ENCODE measurements around the gene SPAST.

Gene SPAST

DNA sequence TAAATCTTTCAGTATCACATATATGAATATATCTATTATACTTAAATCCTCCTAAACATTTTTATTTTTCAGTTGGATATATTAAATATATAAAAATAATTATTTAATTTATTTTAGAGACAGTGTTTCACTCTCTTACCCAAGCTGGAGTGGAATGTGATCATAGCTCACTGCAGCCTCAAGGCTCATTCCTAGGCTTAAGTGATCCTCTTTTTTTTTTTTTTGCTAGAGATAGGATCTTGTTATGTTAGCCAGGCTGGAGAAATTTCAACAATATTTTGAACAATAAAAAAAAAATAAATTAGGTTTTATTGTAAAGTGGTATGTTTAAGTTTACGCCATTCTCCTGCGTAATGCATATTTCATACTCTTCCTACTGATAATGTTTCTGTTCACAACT lies 4.2 kb downstream of the SPAST start:
- DNase-seq (ENCODE audit: low read depth in 2 of 2), result no peak
- no peak overlapping the region for H3K4me3 ChIP-seq (replicated peaks in 1 of 2; ENCODE audit: low read depth in 2 of 2, low read length in 2 of 2)
- TF ChIP-seq, protein P1, sequence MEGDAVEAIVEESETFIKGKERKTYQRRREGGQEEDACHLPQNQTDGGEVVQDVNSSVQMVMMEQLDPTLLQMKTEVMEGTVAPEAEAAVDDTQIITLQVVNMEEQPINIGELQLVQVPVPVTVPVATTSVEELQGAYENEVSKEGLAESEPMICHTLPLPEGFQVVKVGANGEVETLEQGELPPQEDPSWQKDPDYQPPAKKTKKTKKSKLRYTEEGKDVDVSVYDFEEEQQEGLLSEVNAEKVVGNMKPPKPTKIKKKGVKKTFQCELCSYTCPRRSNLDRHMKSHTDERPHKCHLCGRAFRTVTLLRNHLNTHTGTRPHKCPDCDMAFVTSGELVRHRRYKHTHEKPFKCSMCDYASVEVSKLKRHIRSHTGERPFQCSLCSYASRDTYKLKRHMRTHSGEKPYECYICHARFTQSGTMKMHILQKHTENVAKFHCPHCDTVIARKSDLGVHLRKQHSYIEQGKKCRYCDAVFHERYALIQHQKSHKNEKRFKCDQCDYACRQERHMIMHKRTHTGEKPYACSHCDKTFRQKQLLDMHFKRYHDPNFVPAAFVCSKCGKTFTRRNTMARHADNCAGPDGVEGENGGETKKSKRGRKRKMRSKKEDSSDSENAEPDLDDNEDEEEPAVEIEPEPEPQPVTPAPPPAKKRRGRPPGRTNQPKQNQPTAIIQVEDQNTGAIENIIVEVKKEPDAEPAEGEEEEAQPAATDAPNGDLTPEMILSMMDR (IDR thresholded peaks at IDR 0.05; ENCODE audit: low read depth, low read length), result no peak

DNA sequence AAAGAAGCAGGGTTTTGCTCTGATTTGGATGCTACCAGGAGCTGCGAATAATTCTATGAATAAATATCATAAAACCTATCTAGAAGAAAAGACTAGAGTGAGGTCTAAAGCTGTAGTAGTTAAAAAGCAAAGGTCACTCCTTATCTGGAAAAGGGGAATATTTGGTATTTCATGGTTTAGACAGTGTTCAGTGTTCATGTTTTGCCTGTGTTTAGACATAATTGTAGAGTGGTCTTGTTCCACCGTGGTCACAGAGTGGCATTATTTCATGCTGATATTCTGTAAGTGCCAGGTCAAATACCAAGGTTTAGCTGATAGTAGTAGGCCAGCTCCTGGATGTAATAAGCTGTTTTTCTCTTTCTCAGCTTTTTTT lies 10.8 kb downstream of the SPAST start:
- TF ChIP-seq, protein P1 (IDR thresholded peaks at IDR 0.05; ENCODE audit: low read depth, low read length), result no peak
- DNase-seq (ENCODE audit: low read depth in 2 of 2), result no peak
- H3K4me3 ChIP-seq (replicated peaks in 1 of 2; ENCODE audit: low read depth in 2 of 2, low read length in 2 of 2), result no peak overlapping the region

DNA sequence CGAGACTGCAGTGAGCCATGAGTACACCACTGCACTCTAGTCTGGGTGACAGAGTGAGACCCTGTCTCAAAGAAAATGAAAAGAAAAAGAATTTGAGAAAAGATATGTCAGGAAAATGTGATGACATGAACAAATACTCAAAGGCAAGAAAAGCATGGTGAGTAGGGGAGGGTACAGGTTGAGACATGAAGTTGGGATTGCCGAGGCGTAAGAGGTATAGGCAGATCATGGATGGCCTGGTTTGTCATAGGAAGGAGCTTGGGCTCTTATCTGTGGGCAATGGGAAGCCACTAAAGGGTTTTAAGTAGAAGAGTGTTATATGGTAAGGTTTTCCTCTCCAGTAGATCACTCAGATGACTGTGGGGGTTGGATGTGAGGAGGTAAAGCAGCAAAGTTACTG lies 32.3 kb downstream of the SPAST start:
- TF ChIP-seq, protein P1 (IDR thresholded peaks at IDR 0.05; ENCODE audit: low read depth, low read length), result no peak
- H3K4me3 ChIP-seq (replicated peaks in 1 of 2; ENCODE audit: low read depth in 2 of 2, low read length in 2 of 2), result no peak overlapping the region
- no peak for DNase-seq (ENCODE audit: low read depth in 2 of 2)

DNA sequence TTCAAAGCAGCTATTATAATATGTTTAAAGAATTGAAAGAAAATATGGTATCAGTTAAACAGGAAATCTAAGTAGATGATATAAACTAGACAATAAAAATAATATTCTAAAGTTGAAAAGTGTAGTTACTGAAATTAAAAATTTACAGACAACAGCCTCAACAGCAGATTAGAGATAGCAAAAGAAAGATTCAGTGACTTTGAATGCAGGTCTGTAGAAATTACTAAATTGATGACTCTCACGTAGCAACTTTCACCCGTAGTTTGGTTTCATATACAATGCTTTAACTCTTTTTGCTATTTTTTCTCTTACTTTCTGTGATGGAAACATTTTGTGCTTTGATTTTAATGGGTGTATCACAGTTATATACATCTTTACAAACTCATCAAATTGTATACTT lies 44.8 kb downstream of the SPAST start:
- DNase-seq (ENCODE audit: low read depth in 2 of 2), result no peak
- TF ChIP-seq, protein P1 (IDR thresholded peaks at IDR 0.05; ENCODE audit: low read depth, low read length), result no peak
- H3K4me3 ChIP-seq (replicated peaks in 1 of 2; ENCODE audit: low read depth in 2 of 2, low read length in 2 of 2), result no peak overlapping the region

DNA sequence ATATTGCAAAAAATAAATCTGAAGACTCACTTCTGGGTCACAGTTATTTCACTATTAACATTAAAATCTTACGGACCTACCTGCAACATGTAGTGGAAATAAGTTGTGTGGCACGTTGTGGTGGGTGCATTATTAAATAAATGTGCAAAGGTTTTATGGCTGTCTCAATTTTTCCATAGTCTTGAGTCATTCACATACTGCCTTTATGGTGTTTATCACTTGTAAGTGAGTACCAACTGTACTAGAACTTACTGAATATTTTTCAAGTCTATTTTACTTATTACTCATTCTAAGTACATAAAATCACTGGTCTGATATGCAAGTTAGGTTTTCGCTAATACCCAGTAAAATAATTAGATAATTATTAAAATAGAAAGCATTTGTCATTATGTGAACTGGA lies 54.7 kb downstream of the SPAST start:
- TF ChIP-seq, protein P1 (IDR thresholded peaks at IDR 0.05; ENCODE audit: low read depth, low read length), result no peak
- H3K4me3 ChIP-seq (replicated peaks in 1 of 2; ENCODE audit: low read depth in 2 of 2, low read length in 2 of 2), result no peak overlapping the region
- DNase-seq (ENCODE audit: low read depth in 2 of 2), result no peak

DNA sequence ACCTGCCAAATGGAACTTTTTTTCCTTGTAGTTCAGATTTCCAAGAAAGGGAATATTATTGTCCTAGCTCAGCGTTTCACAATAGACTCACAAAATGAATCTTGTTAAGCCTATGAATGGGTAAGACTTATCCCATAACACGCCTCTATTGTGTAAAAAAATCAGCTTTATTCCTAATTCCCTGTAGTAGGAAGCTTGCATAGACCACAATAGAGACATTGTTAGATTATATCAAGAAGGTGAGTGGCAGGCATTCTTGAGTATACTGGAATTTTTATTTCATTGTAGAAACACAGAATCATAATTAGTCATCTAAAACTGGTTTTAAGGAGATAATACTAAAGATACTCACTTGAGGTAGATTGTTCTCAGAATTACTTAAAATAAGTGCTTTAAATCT lies 55.8 kb downstream of the SPAST start:
- TF ChIP-seq, protein P1 (IDR thresholded peaks at IDR 0.05; ENCODE audit: low read depth, low read length), result no peak
- no peak overlapping the region for H3K4me3 ChIP-seq (replicated peaks in 1 of 2; ENCODE audit: low read depth in 2 of 2, low read length in 2 of 2)
- DNase-seq (ENCODE audit: low read depth in 2 of 2), result no peak

DNA sequence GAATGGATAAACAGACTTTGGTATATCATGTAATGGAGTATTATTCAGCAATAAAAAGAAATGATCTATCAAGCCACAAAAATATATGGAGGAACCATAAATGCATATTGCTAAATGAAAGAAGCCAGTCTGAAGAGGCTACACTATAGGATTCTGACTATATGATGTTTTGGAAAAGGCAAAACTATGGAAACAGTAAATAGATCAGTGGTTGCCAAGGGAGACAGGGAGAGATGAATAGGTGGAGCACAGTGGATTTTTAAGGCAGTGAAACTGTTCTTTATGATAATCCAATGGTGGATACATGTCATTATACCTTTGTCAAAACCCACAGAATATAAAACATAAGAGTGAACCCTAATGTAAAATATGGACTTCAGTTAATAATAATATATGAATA lies 61.3 kb downstream of the SPAST start:
- TF ChIP-seq, protein P1 (IDR thresholded peaks at IDR 0.05; ENCODE audit: low read depth, low read length), result no peak
- no peak for DNase-seq (ENCODE audit: low read depth in 2 of 2)
- no peak overlapping the region for H3K4me3 ChIP-seq (replicated peaks in 1 of 2; ENCODE audit: low read depth in 2 of 2, low read length in 2 of 2)
